Left ventricle myocardium inferior (tissue), 1 donor: ENCODE measurements around the gene SEPTIN12. TPM values are rescaled to one million over a fixed set of nuclear protein-coding genes. Genes with fewer than 3 reads are reported as not detected.

Experiments used
- DNase-seq: peaks from one replicate; pipeline ENCODE4 v3.0.0-alpha.2; 2020
- H3K27ac ChIP-seq: fragments of 200-600 bp; replicated peaks from 2 replicates; pipeline ENCODE4 v1.8.0; 2021
- H3K27me3 ChIP-seq: fragments of 200-600 bp; 2 replicates; pipeline ENCODE4 v1.8.0; 2021; ENCODE audit warnings: low read depth
- H3K36me3 ChIP-seq: fragments of 200-600 bp; 2 replicates; pipeline ENCODE4 v1.8.0; 2021
- H3K4me1 ChIP-seq: fragments of 200-600 bp; 2 replicates; pipeline ENCODE4 v1.8.0; 2021
- H3K4me3 ChIP-seq: fragments of 200-600 bp; 2 replicates; pipeline ENCODE4 v1.8.0; 2021; ENCODE audit warnings: mild to moderate bottlenecking, moderate library complexity
- H3K9me3 ChIP-seq: fragments of 200-600 bp; replicated peaks from 2 replicates; pipeline ENCODE4 v1.8.0; 2021
- intact Hi-C: fragments of 100-400 bp; cut with micrococcal nuclease; formaldehyde crosslinking; loops from one replicate; pipeline ENCODE4 v1.11.0; 2022
- total RNA-seq: library from RNA; stranded (reverse); fragmentation: NEBNext Ultra II Directional; extraction: Animal tissue kit (Norgen Biotek cat#: 25700); gene quantifications from one replicate; pipeline ENCODE4 v1.2.1, GENCODE V29; 2021
- TF ChIP-seq, protein P1 (sequence below): fragments of 200-600 bp; IDR thresholded peaks from 2 replicates; pipeline ENCODE4 v1.8.0; 2021; ENCODE audit warnings: antibody characterized with exemption, mild to moderate bottlenecking, borderline replicate concordance
- donor health status: DM: no; HTN: yes; CAD: no; lungs with severe emphysema.

The SEPTIN12 gene
- total RNA-seq, 1 donor from 2014 or later = not detected

DNA sequence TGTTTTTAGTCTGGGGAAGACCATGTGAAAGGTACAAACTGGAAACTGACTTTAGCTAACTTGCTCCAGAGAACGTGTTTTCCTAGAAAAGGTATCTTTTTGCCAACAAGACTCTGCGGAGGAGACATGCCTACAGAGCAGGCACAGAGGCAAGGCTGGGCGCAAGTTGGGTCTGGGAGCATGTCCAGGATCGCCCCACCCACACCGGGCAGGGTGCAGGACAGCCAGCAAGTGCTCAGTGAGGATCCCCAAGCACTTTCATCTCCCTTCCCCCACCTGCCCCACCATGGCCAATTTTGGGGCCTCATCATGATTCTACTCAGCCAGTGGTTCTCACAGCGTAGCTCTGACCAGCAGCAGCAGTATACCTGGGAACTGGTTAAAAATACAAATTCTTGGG lies 32.5 kb upstream of the SEPTIN12 start:
- DNase-seq = no peak
- TF ChIP-seq, protein P1, sequence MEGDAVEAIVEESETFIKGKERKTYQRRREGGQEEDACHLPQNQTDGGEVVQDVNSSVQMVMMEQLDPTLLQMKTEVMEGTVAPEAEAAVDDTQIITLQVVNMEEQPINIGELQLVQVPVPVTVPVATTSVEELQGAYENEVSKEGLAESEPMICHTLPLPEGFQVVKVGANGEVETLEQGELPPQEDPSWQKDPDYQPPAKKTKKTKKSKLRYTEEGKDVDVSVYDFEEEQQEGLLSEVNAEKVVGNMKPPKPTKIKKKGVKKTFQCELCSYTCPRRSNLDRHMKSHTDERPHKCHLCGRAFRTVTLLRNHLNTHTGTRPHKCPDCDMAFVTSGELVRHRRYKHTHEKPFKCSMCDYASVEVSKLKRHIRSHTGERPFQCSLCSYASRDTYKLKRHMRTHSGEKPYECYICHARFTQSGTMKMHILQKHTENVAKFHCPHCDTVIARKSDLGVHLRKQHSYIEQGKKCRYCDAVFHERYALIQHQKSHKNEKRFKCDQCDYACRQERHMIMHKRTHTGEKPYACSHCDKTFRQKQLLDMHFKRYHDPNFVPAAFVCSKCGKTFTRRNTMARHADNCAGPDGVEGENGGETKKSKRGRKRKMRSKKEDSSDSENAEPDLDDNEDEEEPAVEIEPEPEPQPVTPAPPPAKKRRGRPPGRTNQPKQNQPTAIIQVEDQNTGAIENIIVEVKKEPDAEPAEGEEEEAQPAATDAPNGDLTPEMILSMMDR = no peak
- peaks cover 95% of the 10 kb centered on the region for H3K36me3 ChIP-seq

DNA sequence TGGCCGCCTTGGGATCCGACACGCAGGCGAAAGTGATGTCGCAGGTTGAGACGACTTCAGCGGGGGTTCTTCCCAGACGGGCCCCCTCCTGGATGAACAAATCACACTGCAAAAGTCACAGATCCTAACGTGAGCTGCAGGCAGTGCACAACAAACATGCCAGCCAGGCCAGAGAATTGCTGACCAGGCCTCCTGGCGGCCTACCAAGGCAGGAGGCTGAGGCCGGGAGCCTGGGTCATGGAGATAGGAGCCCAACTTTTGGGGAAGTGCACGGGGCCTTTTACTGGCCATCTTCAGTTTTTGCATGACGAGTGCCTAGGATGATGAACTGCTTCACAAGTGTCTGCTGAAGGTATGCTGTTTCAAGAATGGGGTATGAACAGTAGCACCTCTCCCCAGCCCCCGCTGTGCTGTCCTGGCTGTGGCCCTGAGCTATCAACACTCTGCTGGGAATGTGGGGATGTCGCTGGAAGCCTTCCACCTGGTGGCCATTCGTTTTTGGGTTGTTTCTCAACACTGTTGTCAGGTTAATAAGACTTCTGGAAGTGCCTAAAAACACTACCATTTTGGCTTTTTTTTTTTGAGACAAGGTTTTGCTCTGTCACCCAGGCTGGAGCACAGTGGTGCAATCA lies 26.5 kb upstream of the SEPTIN12 start:
- no peak for DNase-seq
- TF ChIP-seq, protein P1 = peak; percentile 17
- H3K4me1 ChIP-seq = peaks cover 35% of the 10 kb centered on the region
- peaks cover 98% of the 10 kb centered on the region for H3K36me3 ChIP-seq
- peak overlapping the region; percentile 17 for H3K4me3 ChIP-seq
- intact Hi-C loops = no loop called here
- H3K27me3 ChIP-seq = no peaks in the 10 kb centered on the region
- no peaks in the 10 kb centered on the region for H3K9me3 ChIP-seq
- peak overlapping the region; percentile 93 for H3K27ac ChIP-seq

More for the DNA sequence above, 32.5 kb upstream of the SEPTIN12 start:
- peak overlapping the region; percentile 93 for H3K27ac ChIP-seq
- no peak overlapping the region for H3K4me3 ChIP-seq
- intact Hi-C loops = no loop called here
- peaks cover 65% of the 10 kb centered on the region for H3K4me1 ChIP-seq
- no peaks in the 10 kb centered on the region for H3K9me3 ChIP-seq
- no peaks in the 10 kb centered on the region for H3K27me3 ChIP-seq

- DNase-seq = no peak
- Histone ChIP-seq H3K4me1 (peaks cover 30% of the 10 kb centered on the region), H3K27ac (peak overlapping the region; percentile 93), H3K9me3 (no peaks in the 10 kb centered on the region), H3K27me3 (no peaks in the 10 kb centered on the region), H3K4me3 (peak overlapping the region; percentile 17), H3K36me3 (peaks cover 98% of the 10 kb centered on the region)
- TF ChIP-seq, protein P1 = no peak
- intact Hi-C loops = no loop called here
Measured at GRCh38 chr16:4814046-4814445, 25.9 kb upstream of the SEPTIN12 start.

DNA sequence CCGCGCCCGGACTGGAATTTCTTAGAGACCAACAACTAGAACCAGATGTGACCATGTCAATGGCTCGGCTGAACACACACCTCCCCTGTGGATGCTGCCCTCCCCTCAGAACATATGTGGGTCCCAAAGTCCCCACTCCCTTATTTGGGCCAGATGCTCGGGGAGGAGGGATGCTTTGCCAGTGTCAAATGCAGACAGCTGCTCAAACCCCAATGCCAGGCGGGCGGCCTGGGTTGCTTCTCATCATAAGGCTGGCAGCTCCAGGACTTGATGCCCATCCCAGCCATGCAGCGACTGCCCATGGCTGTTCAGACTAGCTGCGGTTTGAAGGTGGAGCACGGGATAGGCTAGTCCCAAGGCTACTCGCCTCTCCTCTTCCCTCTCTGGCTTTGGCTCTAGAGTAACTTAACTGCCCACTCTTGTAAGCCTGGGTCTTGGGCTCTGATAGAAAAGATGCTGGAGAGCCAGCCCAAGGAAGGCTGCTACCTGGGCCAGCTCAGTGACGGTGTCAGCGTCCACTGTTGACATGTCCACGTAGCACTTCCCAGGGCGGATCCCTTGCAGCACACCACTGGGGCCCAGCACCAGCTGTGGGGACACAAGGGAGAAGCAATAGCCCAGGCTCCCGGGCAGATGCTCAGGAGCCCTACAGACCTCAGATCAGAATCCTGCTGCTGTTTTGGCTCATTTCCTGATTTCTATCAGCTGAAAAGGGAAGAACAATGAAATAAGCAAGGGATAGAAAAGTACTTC lies 25.3 kb upstream of the SEPTIN12 start:
- H3K27me3 ChIP-seq = no peaks in the 10 kb centered on the region
- TF ChIP-seq, protein P1 = no peak
- no peak for DNase-seq
- intact Hi-C loops = no loop called here
- H3K27ac ChIP-seq = peak overlapping the region; percentile 93
- peak overlapping the region; percentile 3 for H3K4me3 ChIP-seq
- no peaks in the 10 kb centered on the region for H3K9me3 ChIP-seq
- peaks cover 28% of the 10 kb centered on the region for H3K4me1 ChIP-seq
- H3K36me3 ChIP-seq = peaks cover 99% of the 10 kb centered on the region

- DNase-seq = no peak
- intact Hi-C loops = no loop called here
- Histone ChIP-seq H3K27me3 (no peaks in the 10 kb centered on the region), H3K9me3 (no peaks in the 10 kb centered on the region), H3K36me3 (peaks cover 97% of the 10 kb centered on the region), H3K27ac (peak overlapping the region; percentile 93), H3K4me1 (peaks cover 28% of the 10 kb centered on the region), H3K4me3 (no peak overlapping the region)
- TF ChIP-seq, protein P1 = no peak
Measured at GRCh38 chr16:4811773-4812172, 23.6 kb upstream of the SEPTIN12 start.
